Rectal smooth muscle tissue (tissue), 1 donor: ENCODE results near the gene FMNL2.
"Not testable (repeated sequence)": the region's sequence is repeated elsewhere in the genome, so short reads cannot be mapped to it uniquely, and the experiment has no call there.

Source experiments
- H3K27ac ChIP-seq: one replicate; pipeline ENCODE4 v1.7.0; 2013; ENCODE audit warnings: low read depth, low read length, inconsistent platforms
- H3K27me3 ChIP-seq: one replicate; pipeline ENCODE4 v1.7.0; 2013; ENCODE audit warnings: low read length; ENCODE audit not compliant: control insufficient read depth, insufficient read depth
- H3K36me3 ChIP-seq: one replicate; pipeline ENCODE4 v1.7.0; 2013; ENCODE audit warnings: low read length; ENCODE audit not compliant: control insufficient read depth, insufficient read depth
- H3K4me1 ChIP-seq: one replicate; pipeline ENCODE4 v1.7.0; 2013; ENCODE audit warnings: low read length; ENCODE audit not compliant: control insufficient read depth, insufficient read depth
- H3K4me3 ChIP-seq: one replicate; pipeline ENCODE4 v1.7.0; 2013; ENCODE audit warnings: low read length
- H3K9ac ChIP-seq: one replicate; pipeline ENCODE4 v1.7.0; 2013; ENCODE audit warnings: low read length

Gene FMNL2

DNA sequence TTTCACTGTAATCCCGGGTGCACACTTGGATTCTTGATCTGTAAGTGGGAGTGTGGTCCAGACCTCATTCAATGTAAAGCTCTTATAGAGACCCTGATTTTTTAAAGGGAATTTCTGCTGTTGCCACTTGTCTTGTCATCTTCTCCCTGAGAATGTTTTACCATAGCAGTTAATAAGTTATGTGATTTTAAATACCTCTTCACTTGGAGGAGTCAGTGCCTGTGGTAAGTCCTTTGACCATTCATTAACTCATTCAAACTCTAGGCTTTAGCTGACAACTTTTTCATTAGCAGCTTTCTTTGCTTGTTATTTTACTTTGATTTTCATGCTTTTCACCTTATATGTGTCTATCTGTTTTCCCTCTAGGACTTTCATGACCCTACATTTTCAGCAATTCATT, 51.3 kb downstream of the FMNL2 start:
- H3K4me1 ChIP-seq, result no peaks in the 10 kb centered on the region
- H3K27ac ChIP-seq, result no peak overlapping the region
- no peak overlapping the region for H3K4me3 ChIP-seq

GRCh38 chr2:152387041-152387440, 52.1 kb downstream of the FMNL2 start:
- H3K4me1 ChIP-seq, result no peaks in the 10 kb centered on the region
- no peak overlapping the region for H3K4me3 ChIP-seq
- H3K27me3 ChIP-seq, result no peaks in the 10 kb centered on the region
- H3K9ac ChIP-seq, result no peak overlapping the region
- no peak overlapping the region for H3K27ac ChIP-seq
- no peaks in the 10 kb centered on the region for H3K36me3 ChIP-seq

More for the DNA sequence above, 51.3 kb downstream of the FMNL2 start:
- no peaks in the 10 kb centered on the region for H3K27me3 ChIP-seq
- no peak overlapping the region for H3K9ac ChIP-seq
- H3K36me3 ChIP-seq, result no peaks in the 10 kb centered on the region

DNA sequence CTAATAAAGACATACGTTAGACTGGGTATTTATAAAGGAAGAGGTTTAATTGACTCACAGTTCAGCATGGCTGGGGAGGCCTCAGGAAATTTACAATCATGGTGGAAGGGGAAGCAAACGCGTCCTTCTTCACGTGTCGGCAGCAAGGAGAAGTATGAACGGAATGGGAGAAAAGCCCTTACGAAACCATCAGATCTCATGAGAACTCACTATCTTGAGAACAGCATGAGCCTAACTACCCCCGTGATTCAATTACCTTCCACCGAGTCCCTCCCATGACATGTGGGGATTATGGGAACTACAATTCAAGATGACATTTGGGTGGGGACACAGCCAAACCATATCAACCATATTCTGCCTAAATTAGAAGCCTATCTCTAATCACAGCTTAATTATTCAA, 53.3 kb downstream of the FMNL2 start:
- not testable (repeated sequence) for H3K27ac ChIP-seq, H3K4me1 ChIP-seq, H3K27me3 ChIP-seq, H3K36me3 ChIP-seq, H3K9ac ChIP-seq, H3K4me3 ChIP-seq

- Histone ChIP-seq H3K36me3 (no peaks in the 10 kb centered on the region), H3K9ac (no peak overlapping the region), H3K27me3 (no peaks in the 10 kb centered on the region), H3K27ac (no peak overlapping the region), H3K4me3 (no peak overlapping the region), H3K4me1 (no peaks in the 10 kb centered on the region)
Measured at GRCh38 chr2:152389483-152389882, 54.5 kb downstream of the FMNL2 start.

DNA sequence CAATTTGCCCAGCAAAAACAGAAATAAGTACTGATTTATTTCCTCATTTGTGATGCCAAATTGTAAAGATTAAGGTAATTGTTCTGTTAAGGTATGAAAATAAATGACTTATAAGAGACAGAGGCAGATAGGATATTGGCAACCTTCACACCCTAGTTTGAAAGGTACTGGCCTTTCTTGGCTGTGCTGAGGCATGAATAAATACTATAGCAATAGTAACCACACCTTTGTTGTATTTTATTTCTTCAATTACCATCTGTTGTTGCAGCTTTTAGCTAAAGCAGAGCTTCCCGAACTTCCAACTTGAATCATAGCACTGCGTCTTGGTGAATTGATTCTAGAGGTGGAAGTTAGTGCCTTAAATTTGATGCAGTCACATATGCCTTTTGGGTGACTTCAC, 55.9 kb downstream of the FMNL2 start:
- Histone ChIP-seq H3K36me3 (no peaks in the 10 kb centered on the region), H3K9ac (no peak overlapping the region), H3K4me3 (no peak overlapping the region), H3K4me1 (peaks cover 5% of the 10 kb centered on the region), H3K27me3 (no peaks in the 10 kb centered on the region), H3K27ac (no peak overlapping the region)

GRCh38 chr2:152391318-152391717, 56.3 kb downstream of the FMNL2 start:
- Histone ChIP-seq H3K4me1 (peaks cover 9% of the 10 kb centered on the region), H3K4me3 (no peak overlapping the region), H3K27me3 (no peaks in the 10 kb centered on the region), H3K9ac (no peak overlapping the region), H3K36me3 (no peaks in the 10 kb centered on the region), H3K27ac (no peak overlapping the region)

DNA sequence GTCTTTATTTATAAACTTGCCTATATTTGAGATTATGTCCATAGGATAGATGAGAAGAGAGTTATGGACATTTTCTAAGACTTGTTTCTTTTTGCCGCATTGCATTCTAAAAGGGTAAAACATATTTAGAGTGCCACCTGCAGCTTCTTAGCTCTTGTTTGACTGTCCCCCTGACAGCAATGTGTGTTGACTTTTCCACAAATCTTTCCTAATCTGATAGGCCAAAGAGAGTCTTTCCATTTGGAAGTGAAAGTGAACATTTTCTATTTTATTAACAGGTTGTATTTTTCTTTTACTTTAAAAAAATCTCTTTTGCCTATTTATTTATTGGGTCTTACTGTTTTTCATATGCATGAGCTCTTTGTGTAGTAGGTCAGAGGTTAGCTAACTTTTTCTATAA, 58.4 kb downstream of the FMNL2 start:
- H3K27me3 ChIP-seq, result no peaks in the 10 kb centered on the region
- H3K4me1 ChIP-seq, result peaks cover 11% of the 10 kb centered on the region
- H3K9ac ChIP-seq, result no peak overlapping the region
- H3K36me3 ChIP-seq, result no peaks in the 10 kb centered on the region
- no peak overlapping the region for H3K4me3 ChIP-seq
- H3K27ac ChIP-seq, result no peak overlapping the region

GRCh38 chr2:152394326-152394725, 59.4 kb downstream of the FMNL2 start:
- peaks cover 11% of the 10 kb centered on the region for H3K4me1 ChIP-seq

DNA sequence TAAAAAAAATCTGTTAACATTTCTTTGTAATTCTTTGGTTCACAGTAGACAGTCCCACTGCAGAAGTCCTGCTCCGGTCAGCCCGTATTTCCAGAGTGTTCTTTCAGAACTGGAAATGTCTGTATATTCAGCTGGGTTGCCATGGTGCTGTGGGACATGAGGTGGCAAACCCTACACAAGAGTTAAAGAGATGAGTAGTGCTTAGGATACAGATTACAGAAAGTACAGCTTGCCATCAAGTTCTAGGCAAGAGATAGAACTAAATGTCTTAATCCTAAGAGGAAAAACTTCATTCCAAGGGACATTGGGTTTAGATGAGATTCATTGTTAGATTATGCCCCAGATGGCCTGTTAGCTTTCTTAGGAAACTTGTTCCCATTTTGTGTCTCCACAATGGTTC, 60.1 kb downstream of the FMNL2 start:
- Histone ChIP-seq H3K4me1 (peaks cover 11% of the 10 kb centered on the region), H3K27me3 (no peaks in the 10 kb centered on the region), H3K27ac (peak overlapping the region; percentile 42), H3K4me3 (no peak overlapping the region), H3K36me3 (no peaks in the 10 kb centered on the region), H3K9ac (no peak overlapping the region)

More at GRCh38 chr2:152394326-152394725, 59.4 kb downstream of the FMNL2 start:
- no peak overlapping the region for H3K27ac ChIP-seq
- H3K9ac ChIP-seq, result no peak overlapping the region
- no peaks in the 10 kb centered on the region for H3K27me3 ChIP-seq
- H3K4me3 ChIP-seq, result no peak overlapping the region
- no peaks in the 10 kb centered on the region for H3K36me3 ChIP-seq

DNA sequence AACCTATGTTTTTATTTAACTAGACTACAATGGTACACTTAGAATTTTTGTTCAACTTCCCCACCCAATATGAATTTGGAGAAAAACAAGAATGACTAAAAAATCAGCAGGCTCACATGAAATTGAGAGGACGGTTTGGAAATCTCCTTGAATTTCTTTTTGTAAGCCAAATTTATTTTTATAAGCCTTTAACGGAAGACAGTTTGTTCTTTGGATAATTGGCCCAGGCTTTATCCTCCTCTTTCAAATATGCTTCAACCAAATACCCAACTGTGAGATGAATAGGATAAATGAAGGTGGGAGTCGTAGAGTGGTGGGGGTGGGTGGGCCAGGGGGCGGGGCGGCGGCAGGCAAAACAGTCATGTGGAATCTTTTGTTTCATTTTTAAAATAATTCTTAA, 60.6 kb downstream of the FMNL2 start:
- no peak overlapping the region for H3K9ac ChIP-seq
- H3K4me1 ChIP-seq, result peaks cover 11% of the 10 kb centered on the region
- H3K27ac ChIP-seq, result peak overlapping the region; percentile 42
- H3K4me3 ChIP-seq, result no peak overlapping the region
- H3K27me3 ChIP-seq, result no peaks in the 10 kb centered on the region
- H3K36me3 ChIP-seq, result no peaks in the 10 kb centered on the region

- Histone ChIP-seq H3K9ac (no peak overlapping the region), H3K27ac (no peak overlapping the region), H3K4me3 (peak overlapping the region; percentile 2)
Measured at GRCh38 chr2:152396051-152396511, 61.1 kb downstream of the FMNL2 start.

GRCh38 chr2:152396763-152397162, 61.8 kb downstream of the FMNL2 start:
- Histone ChIP-seq H3K4me1 (peaks cover 11% of the 10 kb centered on the region), H3K9ac (no peak overlapping the region), H3K27me3 (no peaks in the 10 kb centered on the region), H3K4me3 (no peak overlapping the region), H3K27ac (no peak overlapping the region), H3K36me3 (no peaks in the 10 kb centered on the region)

More at GRCh38 chr2:152396051-152396511, 61.1 kb downstream of the FMNL2 start:
- no peaks in the 10 kb centered on the region for H3K36me3 ChIP-seq
- H3K4me1 ChIP-seq, result peaks cover 11% of the 10 kb centered on the region
- H3K27me3 ChIP-seq, result no peaks in the 10 kb centered on the region

DNA sequence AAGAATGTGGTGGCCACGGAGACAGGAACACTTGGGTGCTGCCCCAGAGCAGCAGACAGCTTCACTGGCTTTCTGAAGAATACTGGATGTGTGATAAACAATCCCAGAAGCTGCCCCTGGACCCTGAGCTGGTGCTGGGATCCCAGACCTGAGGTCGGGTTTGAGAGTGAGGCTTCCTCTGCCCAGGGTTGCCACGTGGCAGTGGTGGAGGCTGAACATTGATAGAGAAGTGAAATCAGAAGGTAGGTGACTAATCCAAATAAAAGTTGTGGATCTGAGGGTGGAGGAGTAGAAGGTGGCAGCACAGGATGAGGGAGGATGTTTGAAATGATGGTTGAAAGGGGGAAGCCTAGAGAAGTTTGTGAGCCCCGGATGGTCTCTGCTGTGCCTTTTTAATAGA, 64.0 kb downstream of the FMNL2 start:
- no peak overlapping the region for H3K27ac ChIP-seq
- peaks cover 11% of the 10 kb centered on the region for H3K4me1 ChIP-seq
- H3K36me3 ChIP-seq, result no peaks in the 10 kb centered on the region
- H3K27me3 ChIP-seq, result no peaks in the 10 kb centered on the region
- H3K9ac ChIP-seq, result no peak overlapping the region
- no peak overlapping the region for H3K4me3 ChIP-seq
